ENCODE measurements around the gene PCTP.

DNA sequence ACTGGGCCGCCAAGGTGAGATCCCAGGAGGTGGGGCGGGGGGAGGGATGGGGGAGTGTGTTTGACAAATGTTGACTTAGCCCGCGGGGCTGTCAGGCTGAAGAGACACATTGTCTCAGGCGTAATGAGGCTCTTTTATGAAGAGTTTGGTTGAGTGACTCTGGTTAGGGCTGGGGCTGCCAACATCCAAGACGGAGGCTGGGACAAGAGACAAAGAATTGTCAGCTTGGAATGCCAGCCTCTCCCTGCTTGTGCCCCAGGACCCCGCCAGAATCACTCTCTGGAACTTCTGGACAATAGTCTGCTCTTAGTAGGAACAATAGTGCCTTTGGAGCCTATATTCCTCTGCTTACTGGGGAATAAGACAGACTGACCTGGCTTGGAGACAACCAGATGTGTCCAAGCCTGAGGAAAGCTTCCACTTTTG is 24.0 kb downstream of the PCTP start:
- TF ChIP-seq GATA3 (IDR thresholded peaks at IDR 0.05; ENCODE audit: low read depth, low read length) = no peak
- no peak for TF ChIP-seq GATA2 (IDR thresholded peaks at IDR 0.05; ENCODE audit: low read depth, low read length)
